Fibroblast of lung (primary cell): ENCODE measurements around the gene TSPYL6. TPM values are rescaled to one million over a fixed set of nuclear protein-coding genes. Genes with fewer than 3 reads are reported as not detected.
"Not testable (repeated sequence)": the region's sequence is repeated elsewhere in the genome, so short reads cannot be mapped to it uniquely, and the experiment has no call there.

Experiments
- DNase-seq, 2 donors: peaks; one replicate each; pipeline versions ENCODE4 v3.0.0 to v3.0.0-alpha.2; 2010; ENCODE audit warnings: low read depth in 2 of 2
- H2AFZ ChIP-seq: 2 replicates; pipeline ENCODE4 v1.5.1; 2012; ENCODE audit warnings: low read length, control low read depth, inconsistent platforms
- H3K27ac ChIP-seq: 2 replicates; pipeline ENCODE4 v1.5.1; 2011; ENCODE audit warnings: low read length, control low read depth; ENCODE audit not compliant: insufficient read depth
- H3K27me3 ChIP-seq: 2 replicates; pipeline ENCODE4 v1.5.1; 2011; ENCODE audit warnings: mild to moderate bottlenecking, low read length; ENCODE audit not compliant: control insufficient read depth, insufficient read depth
- H3K36me3 ChIP-seq: 2 replicates; pipeline ENCODE4 v1.5.1; 2011; ENCODE audit warnings: low read length; ENCODE audit not compliant: control insufficient read depth, insufficient read depth
- H3K4me1 ChIP-seq: 2 replicates; pipeline ENCODE4 v1.5.1; 2011; ENCODE audit warnings: low read length; ENCODE audit not compliant: control insufficient read depth, insufficient read depth; ENCODE audit errors: extremely low read depth
- H3K4me2 ChIP-seq: 2 replicates; pipeline ENCODE4 v1.5.1; 2011; ENCODE audit warnings: low read length, control low read depth; ENCODE audit not compliant: insufficient read depth; ENCODE audit errors: extremely low read depth
- H3K4me3 ChIP-seq, 4 experiments: fragments of 200-600 bp in 1 of 4; sonication (generic) in 1 of 4; replicated peaks in 1 of 4; 2 replicates each; pipeline ENCODE4 v1.5.1; 2011 to 2016; ENCODE audit warnings: low read length in 4 of 4, low read depth in 3 of 4, mild to moderate bottlenecking in 3 of 4, control low read depth in 2 of 4, inconsistent platforms in 1 of 4, mixed read lengths in 1 of 4; ENCODE audit not compliant: insufficient read depth in 1 of 4; ENCODE audit errors: control extremely low read depth in 1 of 4
- H3K79me2 ChIP-seq: 2 replicates; pipeline ENCODE4 v1.5.1; 2012; ENCODE audit warnings: mild to moderate bottlenecking, low read length, inconsistent platforms; ENCODE audit not compliant: control insufficient read depth, insufficient read depth
- H3K9ac ChIP-seq: 2 replicates; pipeline ENCODE4 v1.5.1; 2011; ENCODE audit warnings: mild to moderate bottlenecking, low read length, control low read depth; ENCODE audit not compliant: insufficient read depth
- H3K9me3 ChIP-seq: 2 replicates; pipeline ENCODE4 v1.5.1; 2012; ENCODE audit warnings: low read depth, low read length; ENCODE audit not compliant: control insufficient read depth, insufficient read depth
- H4K20me1 ChIP-seq: 2 replicates; pipeline ENCODE4 v1.5.1; 2011; ENCODE audit warnings: low read length; ENCODE audit not compliant: control insufficient read depth, insufficient read depth; ENCODE audit errors: extremely low read depth
- CTCF ChIP-seq, 2 donors: IDR thresholded peaks in 1 of 2; conservative IDR thresholded peaks in 1 of 2; 1 replicate in 1 of 2; 2 replicates in 1 of 2; pipeline ENCODE4 v1.5.1; 2011 to 2012; ENCODE audit warnings: low read length in 2 of 2, control low read depth in 1 of 2, inconsistent platforms in 1 of 2, low read depth in 1 of 2, mild to moderate bottlenecking in 1 of 2
- EZH2 ChIP-seq: IDR thresholded peaks from 2 replicates; pipeline ENCODE4 v1.5.1; 2012; ENCODE audit warnings: low read length, control low read depth, mild to moderate bottlenecking; ENCODE audit errors: missing control alignments
- polyA plus RNA-seq, 2 donors: library from polyadenylated mRNA; depleted of rRNA in 1 of 2; stranded (reverse) in 1 of 2; unstranded in 1 of 2; fragments of >200 nt; gene quantifications; 2 replicates each; pipeline ENCODE4 v1.2.1, GENCODE V29; 2011 to 2012; ENCODE audit warnings: missing spikeins in 1 of 2
- total RNA-seq: library from RNA; depleted of rRNA; stranded (reverse); fragments of >200 nt; gene quantifications from 2 replicates; pipeline ENCODE4 v1.2.1, GENCODE V29; 2014

Gene TSPYL6
- total and polyA plus RNA-seq, 2 donors (not counting 1 experiment from before 2014, with no cell fraction given), result not detected

GRCh38 chr2:54267577-54267976 lies 11.5 kb upstream of the TSPYL6 start:
- no peak overlapping the region for H3K27ac ChIP-seq
- H3K4me3 ChIP-seq, result no peak overlapping the region
- no peaks in the 10 kb centered on the region for H3K27me3 ChIP-seq
- H2AFZ ChIP-seq, result no peak overlapping the region
- DNase-seq, result no peak
- H3K4me1 ChIP-seq, result no peaks in the 10 kb centered on the region
- no peaks in the 10 kb centered on the region for H3K36me3 ChIP-seq
- no peaks in the 10 kb centered on the region for H3K9me3 ChIP-seq
- TF ChIP-seq EZH2 (no peak), CTCF (conservative IDR thresholded peaks at IDR 0.05 in 1 of 2, IDR thresholded peaks at IDR 0.05 in 1 of 2; ENCODE audit: low read depth in 1 of 2, low read length in 2 of 2) (no peak)
- no peaks in the 10 kb centered on the region for H3K79me2 ChIP-seq
- H3K9ac ChIP-seq, result no peak overlapping the region
- no peak overlapping the region for H3K4me2 ChIP-seq
- no peaks in the 10 kb centered on the region for H4K20me1 ChIP-seq

GRCh38 chr2:54265081-54265480 lies 9.1 kb upstream of the TSPYL6 start:
- not testable (repeated sequence) for H2AFZ ChIP-seq, H4K20me1 ChIP-seq, H3K27me3 ChIP-seq, H3K9ac ChIP-seq, H3K4me3 ChIP-seq, H3K4me2 ChIP-seq, H3K27ac ChIP-seq, DNase-seq, H3K4me1 ChIP-seq, H3K79me2 ChIP-seq, H3K9me3 ChIP-seq, H3K36me3 ChIP-seq

GRCh38 chr2:54262015-54262765 lies 6.2 kb upstream of the TSPYL6 start:
- no peaks in the 10 kb centered on the region for H3K79me2 ChIP-seq
- no peaks in the 10 kb centered on the region for H4K20me1 ChIP-seq
- H3K9ac ChIP-seq, result no peak overlapping the region
- peak in 1 of 2 donors; percentile 48 for DNase-seq
- no peak overlapping the region for H2AFZ ChIP-seq
- TF ChIP-seq CTCF (conservative IDR thresholded peaks at IDR 0.05 in 1 of 2, IDR thresholded peaks at IDR 0.05 in 1 of 2; ENCODE audit: low read depth in 1 of 2, low read length in 2 of 2), result no peak
- TF ChIP-seq EZH2, result no peak
- H3K4me2 ChIP-seq, result no peak overlapping the region
- H3K27ac ChIP-seq, result no peak overlapping the region
- no peaks in the 10 kb centered on the region for H3K9me3 ChIP-seq
- H3K4me1 ChIP-seq, result no peaks in the 10 kb centered on the region
- no peaks in the 10 kb centered on the region for H3K27me3 ChIP-seq
- H3K4me3 ChIP-seq, result no peak overlapping the region
- no peaks in the 10 kb centered on the region for H3K36me3 ChIP-seq
